Pulmonary artery endothelial cell (primary cell): ENCODE results near the gene CD164L2. TPM values are rescaled to one million over a fixed set of nuclear protein-coding genes. Genes with fewer than 3 reads are reported as not detected.
A peak's percentile ranks its signal among the peaks of the same experiment; 100 is the strongest.
"Not testable (repeated sequence)": the region's sequence is repeated elsewhere in the genome, so short reads cannot be mapped to it uniquely, and the experiment has no call there.

Source experiments
- DNase-seq: peaks from one replicate; pipeline ENCODE4 v3.0.0-alpha.2; 2011; ENCODE audit warnings: low read depth, low spot score
- total RNA-seq: library from RNA; depleted of rRNA; stranded (reverse); fragments of >200 nt; gene quantifications from 2 replicates; pipeline ENCODE4 v1.2.3, GENCODE V29; 2014

CD164L2 gene
- total RNA-seq, 1 donor from 2014 or later: not detected

- DNase-seq: not testable (repeated sequence)
Measured at GRCh38 chr1:27405598-27406361, 22.6 kb upstream of the CD164L2 start.

GRCh38 chr1:27405074-27405473 is 21.9 kb upstream of the CD164L2 start:
- DNase-seq: no peak

GRCh38 chr1:27403931-27404330 is 20.8 kb upstream of the CD164L2 start:
- no peak for DNase-seq

- DNase-seq: no peak
Measured at GRCh38 chr1:27403065-27403726, 20.1 kb upstream of the CD164L2 start.

GRCh38 chr1:27402349-27402754 is 19.2 kb upstream of the CD164L2 start:
- peak; percentile 47 for DNase-seq

- no peak for DNase-seq
Measured at GRCh38 chr1:27400963-27401341, 17.8 kb upstream of the CD164L2 start.

- DNase-seq: no peak
Measured at GRCh38 chr1:27400082-27400962, 17.2 kb upstream of the CD164L2 start.

GRCh38 chr1:27399251-27400025 is 16.3 kb upstream of the CD164L2 start:
- DNase-seq: no peak

GRCh38 chr1:27398405-27399149 is 15.4 kb upstream of the CD164L2 start:
- no peak for DNase-seq

- no peak for DNase-seq
Measured at GRCh38 chr1:27397749-27398148, 14.6 kb upstream of the CD164L2 start.

- DNase-seq: no peak
Measured at GRCh38 chr1:27397110-27397509, 14.0 kb upstream of the CD164L2 start.

- no peak for DNase-seq
Measured at GRCh38 chr1:27395441-27396195, 12.5 kb upstream of the CD164L2 start.

GRCh38 chr1:27394925-27395324 is 11.8 kb upstream of the CD164L2 start:
- no peak for DNase-seq

- DNase-seq: no peak
Measured at GRCh38 chr1:27394282-27394658, 11.1 kb upstream of the CD164L2 start.

- DNase-seq: no peak
Measured at GRCh38 chr1:27393641-27394281, 10.6 kb upstream of the CD164L2 start.

GRCh38 chr1:27392778-27393635 is 9.9 kb upstream of the CD164L2 start:
- DNase-seq: no peak

- peak; percentile 56 for DNase-seq
Measured at GRCh38 chr1:27392096-27392777, 9.1 kb upstream of the CD164L2 start, which contains the start of gene GPR3. GPR3 (plus strand) TSS chr1:27392622; CDS start chr1:27393799, 1,177 bp downstream.
